ENCODE results near the gene AHCTF1. TPM values are rescaled to one million over a fixed set of nuclear protein-coding genes. Genes with fewer than 3 reads are reported as not detected.
A peak's percentile ranks its signal among the peaks of the same experiment; 100 is the strongest.

Gene AHCTF1, protein sequence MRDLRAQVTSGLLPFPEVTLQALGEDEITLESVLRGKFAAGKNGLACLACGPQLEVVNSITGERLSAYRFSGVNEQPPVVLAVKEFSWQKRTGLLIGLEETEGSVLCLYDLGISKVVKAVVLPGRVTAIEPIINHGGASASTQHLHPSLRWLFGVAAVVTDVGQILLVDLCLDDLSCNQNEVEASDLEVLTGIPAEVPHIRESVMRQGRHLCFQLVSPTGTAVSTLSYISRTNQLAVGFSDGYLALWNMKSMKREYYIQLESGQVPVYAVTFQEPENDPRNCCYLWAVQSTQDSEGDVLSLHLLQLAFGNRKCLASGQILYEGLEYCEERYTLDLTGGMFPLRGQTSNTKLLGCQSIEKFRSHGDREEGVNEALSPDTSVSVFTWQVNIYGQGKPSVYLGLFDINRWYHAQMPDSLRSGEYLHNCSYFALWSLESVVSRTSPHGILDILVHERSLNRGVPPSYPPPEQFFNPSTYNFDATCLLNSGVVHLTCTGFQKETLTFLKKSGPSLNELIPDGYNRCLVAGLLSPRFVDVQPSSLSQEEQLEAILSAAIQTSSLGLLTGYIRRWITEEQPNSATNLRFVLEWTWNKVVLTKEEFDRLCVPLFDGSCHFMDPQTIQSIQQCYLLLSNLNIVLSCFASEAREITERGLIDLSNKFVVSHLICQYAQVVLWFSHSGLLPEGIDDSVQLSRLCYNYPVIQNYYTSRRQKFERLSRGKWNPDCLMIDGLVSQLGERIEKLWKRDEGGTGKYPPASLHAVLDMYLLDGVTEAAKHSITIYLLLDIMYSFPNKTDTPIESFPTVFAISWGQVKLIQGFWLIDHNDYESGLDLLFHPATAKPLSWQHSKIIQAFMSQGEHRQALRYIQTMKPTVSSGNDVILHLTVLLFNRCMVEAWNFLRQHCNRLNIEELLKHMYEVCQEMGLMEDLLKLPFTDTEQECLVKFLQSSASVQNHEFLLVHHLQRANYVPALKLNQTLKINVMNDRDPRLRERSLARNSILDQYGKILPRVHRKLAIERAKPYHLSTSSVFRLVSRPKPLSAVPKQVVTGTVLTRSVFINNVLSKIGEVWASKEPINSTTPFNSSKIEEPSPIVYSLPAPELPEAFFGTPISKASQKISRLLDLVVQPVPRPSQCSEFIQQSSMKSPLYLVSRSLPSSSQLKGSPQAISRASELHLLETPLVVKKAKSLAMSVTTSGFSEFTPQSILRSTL (N-terminal part only)
- total RNA-seq (2014; rRNA removed; shearing (Covaris generic)), result 49.2 and 58.2 TPM in 2 replicates

- Histone ChIP-seq H3K27me3 (no peaks in the 10 kb centered on the region), H3K27ac (peak within 1 kb of the TSS; percentile 81), H3K9me3 (replicated peaks) (0 out of 2 replicates have a peak, but pooled peaks cover 3% of the 10 kb centered on the region), H3K4me1 (no peaks in the 10 kb centered on the region), H3K36me3 (peaks cover 25% of the 10 kb centered on the region), H3K4me3 (peak within 1 kb of the TSS; percentile 97)
- DNase-seq, result peak; percentile 94 to 97
Observed at GRCh38 chr1:246931549-246932365, at the start of gene AHCTF1. Gene AHCTF1, minus strand, starts transcription at chr1:246931948. Its CDS starts 13,578 bp downstream, at chr1:246918370.

GRCh38 chr1:246978785-246979184, 47.0 kb upstream of the AHCTF1 start:
- Histone ChIP-seq H3K9me3 (replicated peaks) (peaks cover 17% of the 10 kb centered on the region; the same call in 1 of the 2 replicates), H3K36me3 (peaks cover 44% of the 10 kb centered on the region), H3K4me1 (no peaks in the 10 kb centered on the region), H3K27me3 (no peaks in the 10 kb centered on the region), H3K27ac (no peak overlapping the region), H3K4me3 (no peak overlapping the region)
- no peak for DNase-seq

GRCh38 chr1:246978281-246978680, 46.5 kb upstream of the AHCTF1 start:
- DNase-seq, result no peak
- Histone ChIP-seq H3K27me3 (no peaks in the 10 kb centered on the region), H3K36me3 (peaks cover 41% of the 10 kb centered on the region), H3K27ac (no peak overlapping the region), H3K4me1 (no peaks in the 10 kb centered on the region), H3K4me3 (no peak overlapping the region), H3K9me3 (replicated peaks) (peaks cover 20% of the 10 kb centered on the region; the same call in 1 of the 2 replicates)

DNA sequence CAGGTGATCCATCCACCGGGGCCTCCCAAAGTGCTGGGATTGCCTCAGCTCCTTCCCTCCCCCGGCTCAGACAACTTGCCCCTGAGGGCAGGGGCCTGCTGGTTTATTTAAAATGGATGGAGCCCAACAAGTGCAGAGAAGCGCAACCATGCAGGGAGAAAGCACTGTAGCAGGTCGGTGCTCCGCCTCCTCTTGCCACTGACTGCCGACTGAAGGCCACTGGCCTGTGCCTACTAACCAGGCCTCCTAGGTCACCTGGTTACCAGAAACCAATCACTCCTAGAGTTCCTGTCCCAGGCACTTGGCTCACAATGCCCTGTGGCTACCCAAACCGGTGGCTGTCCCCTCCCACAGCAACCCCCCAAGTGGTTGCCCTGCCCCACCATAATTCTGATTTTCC, 40.2 kb upstream of the AHCTF1 start:
- Histone ChIP-seq H3K27ac (no peak overlapping the region), H3K36me3 (0 out of 2 replicates have a peak, but pooled peaks cover 2% of the 10 kb centered on the region), H3K27me3 (no peaks in the 10 kb centered on the region), H3K4me1 (no peaks in the 10 kb centered on the region), H3K9me3 (replicated peaks) (peaks cover 9% of the 10 kb centered on the region; the same call in 1 of the 2 replicates), H3K4me3 (no peak overlapping the region)
- no peak for DNase-seq

GRCh38 chr1:246971090-246971721, 39.5 kb upstream of the AHCTF1 start:
- H3K36me3 ChIP-seq, result no peaks in the 10 kb centered on the region
- DNase-seq, result peak; percentile 35 to 64
- no peak overlapping the region for H3K4me3 ChIP-seq

DNA sequence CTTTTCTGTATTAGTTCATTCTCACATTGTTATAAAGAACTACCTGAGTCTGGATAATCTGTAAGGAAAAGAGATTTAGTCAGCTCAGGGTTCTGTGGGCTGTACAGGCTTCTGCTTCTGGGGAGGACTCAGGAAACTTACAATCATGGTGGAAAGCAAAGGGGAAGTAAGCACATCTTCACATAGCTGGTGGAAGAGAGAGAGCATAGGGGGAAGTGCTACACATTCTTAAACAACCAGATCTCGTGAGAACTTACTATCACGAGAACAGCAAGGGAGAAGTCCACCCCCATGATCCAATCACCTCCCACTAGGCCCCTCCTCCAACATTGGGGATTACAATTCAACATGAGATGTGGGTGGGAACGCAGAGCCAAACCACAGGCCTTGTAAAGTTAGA, 37.9 kb upstream of the AHCTF1 start:
- H3K9me3 ChIP-seq (replicated peaks), result peaks cover 3% of the 10 kb centered on the region; the same call in 1 of the 2 replicates
- H3K27ac ChIP-seq, result no peak overlapping the region
- no peaks in the 10 kb centered on the region; the same call in 1 of the 2 replicates for H3K36me3 ChIP-seq
- no peaks in the 10 kb centered on the region for H3K27me3 ChIP-seq
- no peaks in the 10 kb centered on the region for H3K4me1 ChIP-seq
- DNase-seq, result no peak
- H3K4me3 ChIP-seq, result no peak overlapping the region

More at GRCh38 chr1:246971090-246971721, 39.5 kb upstream of the AHCTF1 start:
- no peaks in the 10 kb centered on the region for H3K4me1 ChIP-seq
- no peak overlapping the region for H3K27ac ChIP-seq
- peaks cover 9% of the 10 kb centered on the region; the same call in 1 of the 2 replicates for H3K9me3 ChIP-seq (replicated peaks)
- H3K27me3 ChIP-seq, result no peaks in the 10 kb centered on the region

DNA sequence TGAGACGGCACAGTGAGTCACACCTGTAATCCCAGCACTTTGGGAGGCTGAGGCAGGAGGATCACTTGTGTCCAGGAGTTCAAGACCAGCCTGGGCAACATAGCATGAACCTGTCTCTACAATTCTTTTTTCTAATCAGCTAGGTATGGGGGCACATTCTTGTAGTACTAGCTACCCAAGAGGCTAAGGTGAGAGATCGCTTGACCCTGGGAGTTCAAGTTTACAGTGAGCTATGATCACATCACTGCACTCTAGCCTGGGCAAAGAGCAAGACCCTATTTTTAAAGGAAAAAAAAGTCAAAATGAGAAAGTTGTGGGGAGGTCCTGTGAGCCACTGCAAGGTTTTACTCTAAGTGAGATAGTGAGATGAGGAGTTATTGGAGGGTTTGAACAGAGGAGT, 34.8 kb upstream of the AHCTF1 start:
- Histone ChIP-seq H3K36me3 (no peaks in the 10 kb centered on the region; the same call in 1 of the 2 replicates), H3K9me3 (replicated peaks) (no peaks in the 10 kb centered on the region; the same call in 1 of the 2 replicates), H3K4me1 (no peaks in the 10 kb centered on the region), H3K4me3 (no peak overlapping the region), H3K27me3 (no peaks in the 10 kb centered on the region), H3K27ac (no peak overlapping the region)
- DNase-seq, result no peak

- Histone ChIP-seq H3K36me3 (peaks cover 11% of the 10 kb centered on the region), H3K27ac (no peak overlapping the region), H3K4me1 (no peaks in the 10 kb centered on the region), H3K4me3 (no peak overlapping the region), H3K27me3 (no peaks in the 10 kb centered on the region), H3K9me3 (replicated peaks) (no peaks in the 10 kb centered on the region)
- no peak for DNase-seq
Observed at GRCh38 chr1:246959944-246960693, 28.4 kb upstream of the AHCTF1 start.

GRCh38 chr1:246954126-246954525, 22.4 kb upstream of the AHCTF1 start:
- Histone ChIP-seq H3K9me3 (replicated peaks) (no peaks in the 10 kb centered on the region), H3K27me3 (no peaks in the 10 kb centered on the region), H3K36me3 (peaks cover 7% of the 10 kb centered on the region), H3K27ac (no peak overlapping the region), H3K4me3 (no peak overlapping the region), H3K4me1 (no peaks in the 10 kb centered on the region)
- no peak for DNase-seq

- Histone ChIP-seq H3K36me3 (no peaks in the 10 kb centered on the region; the same call in 1 of the 2 replicates), H3K27ac (no peak overlapping the region), H3K27me3 (no peaks in the 10 kb centered on the region), H3K9me3 (replicated peaks) (no peaks in the 10 kb centered on the region), H3K4me3 (no peak overlapping the region), H3K4me1 (no peaks in the 10 kb centered on the region)
- DNase-seq, result no peak
Observed at GRCh38 chr1:246951413-246951812, 19.7 kb upstream of the AHCTF1 start.

DNA sequence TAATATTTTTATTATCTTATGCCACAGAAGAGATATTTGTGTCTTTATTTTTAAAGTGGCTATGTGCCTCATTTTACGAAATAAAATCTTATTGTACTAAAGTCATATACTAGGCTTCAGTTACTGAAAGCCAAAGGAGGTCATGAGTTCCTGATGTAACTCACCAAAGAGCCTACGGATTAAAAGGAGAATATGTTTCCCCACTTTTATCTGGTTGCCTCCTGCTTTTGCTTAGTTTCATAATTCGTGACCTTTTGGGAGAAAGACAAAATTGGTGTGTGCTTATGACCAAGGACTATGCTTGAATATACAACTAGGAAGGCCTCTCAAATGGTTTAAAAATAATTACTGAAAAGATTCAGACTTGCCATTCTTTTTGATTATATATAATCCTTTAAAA, 18.2 kb upstream of the AHCTF1 start:
- H3K4me3 ChIP-seq, result no peak overlapping the region
- H3K27me3 ChIP-seq, result no peaks in the 10 kb centered on the region

GRCh38 chr1:246947255-246947654, 15.5 kb upstream of the AHCTF1 start:
- Histone ChIP-seq H3K36me3 (no peaks in the 10 kb centered on the region), H3K27ac (no peak overlapping the region), H3K9me3 (replicated peaks) (no peaks in the 10 kb centered on the region), H3K27me3 (no peaks in the 10 kb centered on the region), H3K4me1 (no peaks in the 10 kb centered on the region), H3K4me3 (no peak overlapping the region)
- DNase-seq, result no peak

More for the DNA sequence above, 18.2 kb upstream of the AHCTF1 start:
- Histone ChIP-seq H3K9me3 (replicated peaks) (no peaks in the 10 kb centered on the region), H3K4me1 (no peaks in the 10 kb centered on the region), H3K36me3 (no peaks in the 10 kb centered on the region), H3K27ac (no peak overlapping the region)
- no peak for DNase-seq

GRCh38 chr1:246946366-246946765, 14.6 kb upstream of the AHCTF1 start:
- DNase-seq, result no peak
- Histone ChIP-seq H3K9me3 (replicated peaks) (no peaks in the 10 kb centered on the region), H3K27ac (no peak overlapping the region), H3K4me3 (no peak overlapping the region), H3K27me3 (no peaks in the 10 kb centered on the region), H3K36me3 (no peaks in the 10 kb centered on the region), H3K4me1 (no peaks in the 10 kb centered on the region)

Data from SJCRH30 (cell line).